C4-2B (cell line): ENCODE results near the gene CCDC102B.
"Not testable (repeated sequence)": the region's sequence is repeated elsewhere in the genome, so short reads cannot be mapped to it uniquely, and the experiment has no call there.

ENCODE experiments used
- H3K27ac ChIP-seq: fragments of 450-650 bp; 2 replicates; pipeline ENCODE4 v1.5.1; 2017
- CTCF ChIP-seq: fragments of 450-650 bp; conservative IDR thresholded peaks from 2 replicates; pipeline ENCODE4 v1.5.1; 2017; ENCODE audit warnings: mild to moderate bottlenecking
- ZFX ChIP-seq: fragments of 450-650 bp; IDR thresholded peaks from 2 replicates; pipeline ENCODE4 v1.6.1; 2017

The CCDC102B gene

GRCh38 chr18:68942230-68942629 lies 144.3 kb downstream of the CCDC102B start:
- no peak overlapping the region for H3K27ac ChIP-seq
- no peak for TF ChIP-seq ZFX
- no peak for TF ChIP-seq CTCF

- not testable (repeated sequence) for H3K27ac ChIP-seq
Observed at GRCh38 chr18:68943861-68944260, 146.0 kb downstream of the CCDC102B start.

- TF ChIP-seq CTCF (no peak), ZFX (no peak)
Observed at GRCh38 chr18:68944330-68944729, 146.4 kb downstream of the CCDC102B start.

GRCh38 chr18:68944826-68945225 lies 146.9 kb downstream of the CCDC102B start:
- TF ChIP-seq ZFX (no peak), CTCF (no peak)
- no peak overlapping the region for H3K27ac ChIP-seq

More at GRCh38 chr18:68944330-68944729, 146.4 kb downstream of the CCDC102B start:
- H3K27ac ChIP-seq: no peak overlapping the region

- H3K27ac ChIP-seq: no peak overlapping the region
- no peak for TF ChIP-seq ZFX
- TF ChIP-seq CTCF: no peak
Observed at GRCh38 chr18:68948622-68949021, 150.7 kb downstream of the CCDC102B start.

- TF ChIP-seq CTCF: no peak
- no peak for TF ChIP-seq ZFX
- H3K27ac ChIP-seq: no peak overlapping the region
Observed at GRCh38 chr18:68954738-68955137, 156.9 kb downstream of the CCDC102B start.

- no peak overlapping the region for H3K27ac ChIP-seq
- no peak for TF ChIP-seq ZFX
- no peak for TF ChIP-seq CTCF
Observed at GRCh38 chr18:68956650-68957049, 158.8 kb downstream of the CCDC102B start.

- no peak overlapping the region for H3K27ac ChIP-seq
- TF ChIP-seq CTCF: no peak
- no peak for TF ChIP-seq ZFX
Observed at GRCh38 chr18:68960355-68960754, 162.5 kb downstream of the CCDC102B start.
